Fibroblast of upper back skin (primary cell): ENCODE results near the gene SELENBP1.
"Not testable (repeated sequence)": the region's sequence is repeated elsewhere in the genome, so short reads cannot be mapped to it uniquely, and the experiment has no call there.

Source experiments
- DNase-seq: peaks from one replicate; pipeline ENCODE4 v3.0.0-alpha.2; 2013

The SELENBP1 gene

DNA sequence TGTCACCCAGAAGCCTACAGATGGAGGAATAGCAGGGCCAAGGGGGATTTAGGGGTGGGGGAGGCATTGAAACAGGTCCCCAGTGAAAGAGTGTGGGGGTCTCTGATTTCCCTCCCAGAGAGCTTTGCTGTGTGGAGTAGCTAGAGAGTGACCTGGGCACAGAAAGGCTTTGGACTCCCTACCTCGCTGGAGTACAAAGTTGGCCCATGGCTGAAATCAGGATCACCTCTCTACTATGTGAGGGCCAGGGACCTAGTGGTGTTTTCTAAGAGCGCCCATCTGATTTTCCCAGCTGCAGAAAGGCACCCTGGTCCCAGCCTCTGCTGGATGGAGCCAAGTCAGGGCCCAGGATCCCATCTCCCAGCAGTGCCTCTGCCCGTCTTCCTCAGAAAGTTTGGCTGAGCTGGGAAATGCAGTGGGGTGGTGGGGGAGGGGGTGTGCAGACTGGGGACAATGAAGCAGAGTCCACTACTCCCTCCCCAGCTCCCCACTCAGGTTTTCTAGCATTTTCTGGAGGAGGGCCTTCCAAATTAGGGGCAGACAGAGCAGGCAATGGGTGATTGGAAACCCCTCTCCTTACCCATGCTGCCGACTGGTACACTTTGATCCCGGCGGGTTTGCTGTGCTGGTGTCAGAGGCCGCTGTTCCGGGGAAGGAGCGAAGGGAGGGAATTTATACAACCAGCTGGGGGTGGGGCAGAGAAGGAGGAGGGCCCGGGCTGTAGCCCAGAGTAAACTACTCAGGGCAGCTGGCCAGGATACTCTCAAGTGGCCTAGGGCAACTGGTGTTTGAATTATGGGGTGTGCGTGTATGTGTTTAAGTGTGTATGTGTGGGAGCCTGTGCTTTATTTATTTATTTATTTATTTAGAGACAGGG is at the start of gene SELENBP1:
SELENBP1 (minus strand) TSS at position 648 of the 877 bp plus-strand sequence; CDS start at position 584, 64 bp downstream.
- DNase-seq, result peak; percentile 63

- DNase-seq, result no peak
Measured at GRCh38 chr1:151419819-151420218, 47.3 kb upstream of the SELENBP1 start.

GRCh38 chr1:151418081-151418480 is 45.6 kb upstream of the SELENBP1 start:
- no peak for DNase-seq

- peak; percentile 57 for DNase-seq
Measured at GRCh38 chr1:151416231-151416630, 43.7 kb upstream of the SELENBP1 start.

DNA sequence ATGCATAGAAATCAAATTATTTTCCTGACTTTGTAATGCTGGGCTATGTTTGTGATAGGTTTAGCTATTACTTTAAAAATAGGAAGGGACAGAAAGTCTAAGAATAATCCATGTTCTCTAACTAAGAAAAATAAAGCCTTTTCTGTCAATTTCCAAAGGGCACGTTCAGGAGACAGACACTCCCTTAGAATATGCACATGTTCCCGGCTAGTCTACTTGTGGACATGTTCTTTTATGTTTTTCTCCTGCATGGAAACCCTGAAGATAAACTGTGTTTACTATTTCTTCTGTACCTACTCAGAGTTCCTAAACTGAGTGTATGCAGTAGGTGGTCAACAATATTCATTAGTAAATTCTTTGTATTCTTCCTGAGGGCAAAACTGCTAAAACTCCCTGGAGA is 39.4 kb upstream of the SELENBP1 start:
- no peak for DNase-seq

DNA sequence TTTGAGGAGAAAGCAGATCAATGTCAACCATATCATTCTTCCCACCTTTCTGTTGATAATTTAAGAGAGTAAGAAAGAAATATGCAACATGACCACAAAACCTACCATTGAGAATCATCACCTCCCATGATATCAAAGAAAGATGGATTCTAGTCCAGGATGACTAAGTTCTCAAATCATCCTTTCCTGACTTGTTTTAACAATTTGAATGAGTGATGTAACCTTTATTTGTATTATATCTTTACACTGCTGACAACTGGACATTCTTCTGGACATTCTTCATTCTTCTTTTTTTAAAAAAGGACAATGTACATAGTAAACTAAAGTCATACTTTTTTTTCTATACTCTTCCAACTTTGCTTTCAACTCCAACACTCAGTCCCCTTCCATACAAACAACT is 36.4 kb upstream of the SELENBP1 start:
- peak; percentile 70 for DNase-seq

DNA sequence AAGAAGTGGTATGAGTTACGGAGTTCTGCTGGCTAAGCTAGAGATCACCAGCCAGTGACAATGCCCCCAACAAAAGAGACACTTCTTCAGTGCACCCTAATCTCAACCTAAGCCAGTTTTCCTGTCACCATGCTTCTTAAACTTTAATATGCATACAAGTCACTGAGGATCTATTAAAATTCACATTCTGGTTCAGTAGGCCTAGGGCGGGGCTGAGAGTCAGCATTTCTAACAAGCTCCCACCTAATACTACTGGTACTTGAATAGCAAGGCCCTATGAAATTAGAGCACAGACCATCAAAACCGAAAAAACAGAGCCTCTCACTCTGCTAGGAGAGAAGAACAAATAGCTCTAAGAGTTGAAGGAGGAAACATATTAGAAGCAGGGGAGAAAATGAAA is 34.8 kb upstream of the SELENBP1 start:
- no peak for DNase-seq

GRCh38 chr1:151406176-151406575 is 33.7 kb upstream of the SELENBP1 start:
- no peak for DNase-seq

- no peak for DNase-seq
Measured at GRCh38 chr1:151405187-151405951, 32.9 kb upstream of the SELENBP1 start.

GRCh38 chr1:151403612-151404011 is 31.1 kb upstream of the SELENBP1 start:
- DNase-seq, result no peak

DNA sequence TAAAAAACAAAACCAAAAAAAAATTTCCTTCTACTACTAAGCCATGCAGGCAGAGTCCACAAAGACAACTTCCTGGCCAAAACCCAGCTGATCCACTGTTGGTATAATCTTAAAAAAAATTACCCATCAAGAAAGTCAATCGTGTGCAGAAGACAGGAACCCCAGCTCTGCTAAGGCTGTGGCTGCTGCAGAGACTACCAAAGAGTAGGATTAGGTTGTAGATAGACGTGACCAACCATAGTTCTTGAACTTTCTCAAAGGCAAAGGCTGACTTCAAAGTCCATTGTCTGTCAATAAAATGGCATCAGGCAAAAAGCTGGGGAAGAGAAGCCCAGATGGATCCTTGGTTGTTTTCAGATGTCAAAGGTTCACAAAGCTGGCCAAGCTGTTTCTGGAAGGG is 30.3 kb upstream of the SELENBP1 start:
- no peak for DNase-seq

DNA sequence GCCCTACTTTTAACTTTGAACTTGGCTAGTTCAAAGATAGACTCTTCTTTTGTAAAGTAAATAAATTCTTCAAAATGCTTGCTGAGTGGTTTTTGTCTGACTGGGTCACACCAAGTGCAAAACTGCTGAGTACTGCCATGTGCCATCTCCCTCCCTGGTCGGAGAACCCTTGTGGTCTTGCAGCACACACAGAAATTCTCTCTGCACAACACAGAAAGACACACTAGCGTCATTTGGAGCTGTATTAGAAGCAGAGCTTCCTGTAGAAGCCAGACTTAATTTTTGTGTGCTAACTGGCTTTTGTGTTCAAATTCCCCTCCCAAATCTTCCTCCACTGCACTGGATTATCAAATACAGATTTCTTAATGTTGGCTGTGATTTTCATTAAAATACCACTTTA is 29.4 kb upstream of the SELENBP1 start:
- DNase-seq, result no peak

DNA sequence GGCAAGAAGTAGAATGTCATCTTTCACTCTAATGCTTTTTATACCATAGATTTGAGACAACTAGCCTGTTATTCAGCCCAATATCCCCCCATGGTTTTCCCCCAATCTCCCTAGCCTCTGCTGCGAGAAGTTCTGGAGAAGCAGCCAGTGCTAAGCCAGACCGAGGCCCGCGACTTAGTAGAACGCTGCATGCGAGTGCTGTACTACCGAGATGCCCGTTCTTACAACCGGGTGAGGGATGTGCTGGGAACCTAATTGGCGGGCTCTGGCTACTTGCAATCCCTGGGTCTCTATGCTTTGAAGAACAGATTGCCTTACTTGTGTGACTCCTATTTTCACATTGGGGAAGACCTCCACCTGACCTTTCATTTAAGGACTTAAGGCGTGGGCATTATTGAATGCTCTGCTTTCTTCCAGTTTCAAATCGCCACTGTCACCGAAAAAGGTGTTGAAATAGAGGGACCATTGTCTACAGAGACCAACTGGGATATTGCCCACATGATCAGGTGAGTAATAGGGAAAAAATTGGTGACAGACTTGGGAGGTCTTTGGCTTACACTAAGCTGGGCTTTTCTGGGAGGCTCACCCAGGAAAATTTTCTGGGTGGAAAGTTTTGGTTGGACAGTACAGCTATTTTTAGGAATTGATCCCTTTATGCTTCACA is 28.8 kb upstream of the SELENBP1 start:
- DNase-seq, result no peak

DNA sequence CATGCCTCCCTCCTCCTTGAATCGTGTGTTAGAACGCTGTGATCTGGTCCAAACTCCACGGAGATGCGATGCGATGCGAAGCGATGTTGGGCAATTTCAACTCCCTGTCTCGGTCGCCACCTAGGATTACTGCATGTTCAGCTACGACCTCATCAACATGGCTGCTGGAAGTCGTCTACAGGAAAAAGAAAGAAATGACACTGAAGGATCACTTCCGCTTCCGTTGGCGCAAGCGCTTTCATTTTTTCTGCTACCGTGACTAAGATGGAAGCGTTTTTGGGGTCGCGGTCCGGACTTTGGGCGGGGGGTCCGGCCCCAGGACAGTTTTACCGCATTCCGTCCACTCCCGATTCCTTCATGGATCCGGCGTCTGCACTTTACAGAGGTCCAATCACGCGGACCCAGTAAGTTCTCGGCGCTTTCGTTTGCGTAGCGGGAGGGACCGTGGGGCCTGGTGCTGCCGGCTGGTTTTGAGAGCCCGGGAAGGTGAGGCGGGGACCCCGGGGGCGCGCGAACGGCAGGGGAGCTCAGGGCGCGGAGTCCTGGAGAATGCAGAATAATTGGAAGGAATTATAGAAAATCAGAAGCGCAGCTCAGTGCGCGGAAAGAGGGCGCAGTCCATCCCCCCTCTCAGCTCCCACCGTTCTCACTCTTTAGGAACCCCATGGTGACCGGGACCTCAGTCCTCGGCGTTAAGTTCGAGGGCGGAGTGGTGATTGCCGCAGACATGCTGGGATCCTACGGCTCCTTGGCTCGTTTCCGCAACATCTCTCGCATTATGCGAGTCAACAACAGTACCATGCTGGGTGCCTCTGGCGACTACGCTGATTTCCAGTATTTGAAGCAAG is 27.0 kb upstream of the SELENBP1 start, which contains the start of gene PSMB4:
PSMB4 (plus strand) TSS at position 250 of the 848 bp plus-strand sequence; CDS start at position 265, 15 bp downstream.
- DNase-seq, result peak; percentile 93

DNA sequence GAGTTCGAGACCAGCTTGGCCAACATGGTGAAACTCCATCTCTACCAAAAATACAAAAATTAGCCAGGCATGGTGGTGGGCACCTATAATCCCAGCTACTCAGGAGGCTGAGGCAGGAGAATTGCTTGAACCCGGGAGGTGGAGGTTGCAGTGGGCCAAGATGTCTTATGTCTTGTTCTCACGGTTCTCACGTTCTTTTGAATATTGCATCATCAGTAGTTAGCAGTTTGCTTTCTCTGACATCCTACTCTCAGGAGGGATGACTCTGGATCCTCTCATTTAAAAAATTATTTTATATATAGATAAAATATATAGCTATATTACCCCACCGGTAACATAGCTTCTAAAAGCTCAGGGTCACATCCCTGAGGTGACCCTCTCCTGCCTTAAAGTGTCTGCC is 23.8 kb upstream of the SELENBP1 start:
- DNase-seq, result not testable (repeated sequence)

DNA sequence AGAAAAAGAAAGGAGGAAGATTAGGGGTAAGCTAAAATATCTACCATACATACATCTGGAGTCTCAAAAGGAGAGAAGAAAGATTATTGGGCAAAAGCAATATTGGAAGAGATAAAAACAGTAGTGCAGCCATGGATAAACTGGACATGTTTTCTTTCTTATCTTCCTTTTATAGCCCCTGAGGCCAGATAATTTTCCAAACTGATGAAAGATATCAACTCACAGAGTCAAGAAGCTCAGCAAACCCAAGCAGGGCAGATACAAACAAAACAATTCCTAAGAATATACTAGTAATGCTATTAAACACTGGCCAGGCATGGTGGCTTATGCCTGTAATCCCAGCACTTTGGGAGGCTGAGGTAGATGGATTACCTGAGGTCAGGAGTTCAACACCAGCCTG is 21.1 kb upstream of the SELENBP1 start:
- DNase-seq, result no peak

DNA sequence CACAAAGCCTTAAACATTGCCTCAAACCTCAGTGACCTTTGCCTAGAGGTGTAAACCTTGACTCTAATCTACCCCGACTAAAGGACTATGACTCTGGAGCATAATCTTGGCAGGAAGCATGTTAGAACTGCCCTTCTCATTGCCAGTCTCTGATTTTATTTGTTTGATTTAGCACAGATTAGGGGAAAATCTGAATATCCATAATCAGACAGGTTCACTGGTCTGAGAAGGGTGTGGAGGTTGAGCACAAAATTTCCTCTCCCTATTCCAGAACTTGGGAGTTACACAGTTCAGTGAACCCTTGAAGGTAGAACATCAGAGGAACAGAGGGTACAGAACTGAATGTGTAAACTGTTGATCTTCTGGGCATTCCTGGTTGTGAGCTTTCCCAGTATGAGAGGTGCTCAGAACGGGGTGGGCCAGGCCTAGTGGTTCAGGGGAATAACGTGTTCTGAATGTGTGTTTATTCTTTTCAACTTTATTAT is 18.6 kb upstream of the SELENBP1 start:
- no peak for DNase-seq

GRCh38 chr1:151390221-151391078 is 17.9 kb upstream of the SELENBP1 start:
- not testable (repeated sequence) for DNase-seq

- DNase-seq, result no peak
Measured at GRCh38 chr1:151386002-151386401, 13.5 kb upstream of the SELENBP1 start.

- DNase-seq, result no peak
Measured at GRCh38 chr1:151384584-151384983, 12.1 kb upstream of the SELENBP1 start.
